Right lobe of liver (tissue), 6 donors: ENCODE data around the gene DLL4. TPM values are rescaled to one million over a fixed set of nuclear protein-coding genes. Genes with fewer than 3 reads are reported as not detected.
A peak's percentile ranks its signal among the peaks of the same experiment; 100 is the strongest.

Experiments
- ATAC-seq, 4 donors: fragments of 200-7000 bp; cut with Tn5 transposase; one replicate each; pipeline ENCODE4 v1.9.1; 2020; ENCODE audit warnings: mild to moderate bottlenecking in 4 of 4, moderate library complexity in 4 of 4
- DNase-seq, 3 donors: peaks; one replicate each; pipeline ENCODE4 v3.0.0-alpha.2; 2020
- H3K27ac ChIP-seq, 3 donors: fragments of 200-600 bp; one replicate each; pipeline ENCODE4 v1.8.0; 2022
- H3K27me3 ChIP-seq, 2 donors: fragments of 200-600 bp; one replicate each; pipeline ENCODE4 v1.8.0; 2022
- H3K36me3 ChIP-seq, 4 donors: fragments of 200-600 bp; sonication (generic) in 1 of 4; one replicate each; pipeline versions ENCODE4 v1.5.1 to v1.8.0; 2017 to 2022; ENCODE audit warnings: control low read depth in 1 of 4
- H3K4me1 ChIP-seq, 4 donors: fragments of 200-600 bp; sonication (generic) in 1 of 4; one replicate each; pipeline versions ENCODE4 v1.5.1 to v1.8.0; 2017 to 2022; ENCODE audit warnings: control low read depth in 1 of 4
- H3K4me3 ChIP-seq, 3 donors: fragments of 200-600 bp; one replicate each; pipeline ENCODE4 v1.8.0; 2022
- H3K9me3 ChIP-seq, 4 donors: fragments of 200-600 bp; sonication (generic) in 1 of 4; one replicate each; pipeline versions ENCODE4 v1.5.1 to v1.8.0; 2017 to 2022; ENCODE audit warnings: control low read depth in 1 of 4
- CTCF ChIP-seq, 4 donors: fragments of 200-600 bp in 3 of 4; fragments of 450-650 bp in 1 of 4; IDR thresholded peaks; one replicate each; pipeline versions ENCODE4 v1.5.1 to v1.8.0; 2016 to 2022; ENCODE audit warnings: antibody characterized with exemption in 4 of 4, mild to moderate bottlenecking in 2 of 4
- POLR2A ChIP-seq: fragments of 450-650 bp; IDR thresholded peaks from one replicate; pipeline ENCODE4 v1.6.1; 2017; ENCODE audit warnings: antibody characterized with exemption, mild to moderate bottlenecking
- WGBS: methylation state at CpG from one replicate; pipeline ENCODE4 v1.1.6; 2018; ENCODE audit warnings: low coverage, low lambda C conversion rate; ENCODE audit not compliant: insufficient coverage; ENCODE audit errors: missing lambda C conversion rate; 5-methylcytosine and 5-hydroxymethylcytosine counted together
- intact Hi-C, 2 donors: fragments of 100-400 bp; cut with DNase I; formaldehyde crosslinking; loops; one replicate each; pipeline versions ENCODE4 v1.11.2 to v1.14.1; 2022
- total RNA-seq, 6 experiments: library from RNA; depleted of rRNA in 2 of 6; stranded (reverse); fragments of >200 nt in 2 of 6; fragmentation: NEBNext Ultra II Directional in 3 of 6; extraction: Animal tissue kit (Norgen Biotek cat#: 25700) in 3 of 6; gene quantifications; one replicate each; pipeline versions ENCODE4 v1.1.0 to v1.2.4, GENCODE V29; 2016 to 2023
- donor health status: DM: no; HTN: yes; CAD: no.
- donor health status: DM: no; HTN: no; CAD: no.
- donor health status: DM: no; HTN: no; CAD: no.
- donor health status: DM: no; HTN: yes; CAD: no.
- donor health status: DM: no; HTN: yes; CAD: no.

Gene DLL4
- total RNA-seq, 6 experiments from 2014 or later = 2.9 to 8.7 (median 4.2) TPM

DNA sequence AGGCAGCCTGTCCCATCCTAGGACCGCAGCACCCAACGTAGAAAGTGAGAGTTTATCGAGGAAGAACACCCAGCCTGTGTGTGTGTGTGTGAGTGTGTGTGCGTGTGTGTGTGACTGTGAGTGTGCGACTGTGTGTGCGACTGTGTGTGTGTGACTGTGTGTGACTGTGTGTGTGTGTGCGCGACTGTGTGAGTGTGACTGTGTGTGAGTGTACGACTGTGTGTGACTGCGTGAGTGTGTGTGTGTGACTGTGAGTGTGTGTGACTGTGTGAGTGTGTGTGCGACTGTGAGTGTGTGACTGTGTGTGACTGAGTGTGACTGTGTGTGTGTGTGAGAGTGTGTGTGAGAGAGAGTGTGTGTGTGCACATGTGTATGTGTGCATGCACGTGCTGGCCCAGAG is 15.1 kb upstream of the DLL4 start:
- no peaks in the 10 kb centered on the region for H3K9me3 ChIP-seq
- no peaks in the 10 kb centered on the region for H3K36me3 ChIP-seq
- H3K27ac ChIP-seq = no peak overlapping the region
- H3K4me1 ChIP-seq = peaks cover 0 to 32% (median 16%) of the 10 kb centered on the region in 4 donors
- TF ChIP-seq CTCF (IDR thresholded peaks at IDR 0.05) (no peak), POLR2A (no peak)
- intact Hi-C loops = no loop called here
- H3K27me3 ChIP-seq = no peaks in the 10 kb centered on the region
- no peak overlapping the region for H3K4me3 ChIP-seq
- no peak for DNase-seq
- no peak for ATAC-seq
- 91% methylated on average over 6 of the region's 12 CpGs for WGBS

DNA sequence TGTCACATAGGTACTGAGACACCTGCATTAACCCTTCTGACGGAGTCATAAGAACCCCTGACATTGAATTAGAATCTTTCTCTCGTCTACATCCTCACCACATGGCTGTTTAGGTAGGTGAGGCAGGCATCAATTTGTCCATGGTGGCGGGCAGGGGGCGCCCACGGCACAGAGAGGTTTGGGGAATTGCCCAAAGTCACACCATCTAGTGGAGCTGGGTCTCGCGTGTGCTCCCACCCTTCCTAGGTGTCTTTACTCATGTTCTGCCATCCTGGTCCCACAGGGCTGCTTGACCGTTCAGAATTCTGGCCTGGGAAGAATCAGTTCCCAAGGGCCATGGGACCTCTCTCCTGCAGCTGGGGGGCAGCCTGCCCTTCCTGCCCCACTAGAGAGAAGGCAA is 14.7 kb upstream of the DLL4 start:
- Histone ChIP-seq H3K4me1 (peaks cover 0 to 27% (median 13%) of the 10 kb centered on the region in 4 donors), H3K27ac (no peak overlapping the region), H3K27me3 (no peaks in the 10 kb centered on the region), H3K9me3 (no peaks in the 10 kb centered on the region), H3K36me3 (no peaks in the 10 kb centered on the region), H3K4me3 (no peak overlapping the region)
- intact Hi-C loops = no loop called here
- ATAC-seq (no peak), DNase-seq (no peak)
- 70% methylated on average over 2 of the region's 8 CpGs for WGBS
- TF ChIP-seq POLR2A (no peak), CTCF (IDR thresholded peaks at IDR 0.05) (no peak)

- Histone ChIP-seq H3K9me3 (no peaks in the 10 kb centered on the region), H3K27ac (peak overlapping the region in 1 of 3 donors; percentile 51), H3K27me3 (no peaks in the 10 kb centered on the region), H3K36me3 (no peaks in the 10 kb centered on the region), H3K4me1 (peaks cover 0 to 20% (median 10%) of the 10 kb centered on the region in 4 donors), H3K4me3 (no peak overlapping the region)
- DNase-seq = no peak
- peak; percentile 27 to 61 (median 40) for ATAC-seq
- intact Hi-C loops = no loop called here
- TF ChIP-seq CTCF (IDR thresholded peaks at IDR 0.05) (no peak), POLR2A (no peak)
- WGBS = 59% methylated on average over 9 of the region's 12 CpGs
These were observed 14.0 kb upstream of the DLL4 start for GRCh38 chr15:40915116-40915661.

- Histone ChIP-seq H3K4me3 (no peak overlapping the region), H3K9me3 (no peaks in the 10 kb centered on the region), H3K27me3 (no peaks in the 10 kb centered on the region), H3K36me3 (no peaks in the 10 kb centered on the region), H3K4me1 (peaks cover 0 to 15% (median 7%) of the 10 kb centered on the region in 4 donors), H3K27ac (peak overlapping the region in 1 of 3 donors; percentile 51)
- DNase-seq (no peak), ATAC-seq (peak in 3 of 4 donors; percentile 13 to 46 (median 25))
- WGBS = no CpG with 5 or more reads among the region's 6 CpGs
- TF ChIP-seq CTCF (IDR thresholded peaks at IDR 0.05) (no peak), POLR2A (no peak)
- intact Hi-C loops = no loop called here
These were observed 13.5 kb upstream of the DLL4 start for GRCh38 chr15:40915679-40916078.
